Mesothelial cell of epicardium (in vitro differentiated cells): ENCODE results near the gene IFNL4. TPM values are rescaled to one million over a fixed set of nuclear protein-coding genes. Genes with fewer than 3 reads are reported as not detected.
"Not testable (repeated sequence)": the region's sequence is repeated elsewhere in the genome, so short reads cannot be mapped to it uniquely, and the experiment has no call there.

Source experiments
- DNase-seq, 2 experiments: peaks; one replicate each; pipeline ENCODE4 v3.0.0; 2021; ENCODE audit warnings: low spot score in 2 of 2; ENCODE audit not compliant: unreplicated experiment in 2 of 2
- H3K27ac Mint-ChIP-seq: 2 replicates; pipeline ENCODE4 v1.8.0; 2021; ENCODE audit warnings: mixed read lengths
- H3K27me3 Mint-ChIP-seq: 2 replicates; pipeline ENCODE4 v1.8.0; 2021; ENCODE audit warnings: low read depth, mixed read lengths
- H3K36me3 Mint-ChIP-seq: 2 replicates; pipeline ENCODE4 v1.8.0; 2021; ENCODE audit warnings: mixed read lengths
- H3K4me1 Mint-ChIP-seq: 2 replicates; pipeline ENCODE4 v1.8.0; 2021; ENCODE audit warnings: mixed read lengths
- H3K4me3 Mint-ChIP-seq: 2 replicates; pipeline ENCODE4 v1.8.0; 2021; ENCODE audit warnings: mild to moderate bottlenecking, moderate library complexity, mixed read lengths
- H3K9me3 Mint-ChIP-seq: 2 replicates; pipeline ENCODE4 v1.8.0; 2021; ENCODE audit warnings: mixed read lengths
- total RNA-seq: library from RNA; stranded (reverse); gene quantifications from 3 replicates; pipeline ENCODE4 v1.2.1, GENCODE V29; 2021
- TF ChIP-seq, protein P1 (sequence below): fragments of 200-600 bp; sonication (generic); IDR thresholded peaks from one replicate; pipeline ENCODE4 v1.5.0; 2021; ENCODE audit warnings: antibody characterized with exemption; ENCODE audit not compliant: unreplicated experiment

IFNL4 gene
- total RNA-seq, 1 donor from 2014 or later: 0.74 TPM

- no peaks in the 10 kb centered on the region for H3K4me1 Mint-ChIP-seq
- no peak overlapping the region for H3K27ac Mint-ChIP-seq
- H3K27me3 Mint-ChIP-seq: peaks cover 67% of the 10 kb centered on the region
- H3K9me3 Mint-ChIP-seq: peaks cover 3% of the 10 kb centered on the region
- H3K36me3 Mint-ChIP-seq: no peaks in the 10 kb centered on the region
- no peak overlapping the region for H3K4me3 Mint-ChIP-seq
- TF ChIP-seq, protein P1, sequence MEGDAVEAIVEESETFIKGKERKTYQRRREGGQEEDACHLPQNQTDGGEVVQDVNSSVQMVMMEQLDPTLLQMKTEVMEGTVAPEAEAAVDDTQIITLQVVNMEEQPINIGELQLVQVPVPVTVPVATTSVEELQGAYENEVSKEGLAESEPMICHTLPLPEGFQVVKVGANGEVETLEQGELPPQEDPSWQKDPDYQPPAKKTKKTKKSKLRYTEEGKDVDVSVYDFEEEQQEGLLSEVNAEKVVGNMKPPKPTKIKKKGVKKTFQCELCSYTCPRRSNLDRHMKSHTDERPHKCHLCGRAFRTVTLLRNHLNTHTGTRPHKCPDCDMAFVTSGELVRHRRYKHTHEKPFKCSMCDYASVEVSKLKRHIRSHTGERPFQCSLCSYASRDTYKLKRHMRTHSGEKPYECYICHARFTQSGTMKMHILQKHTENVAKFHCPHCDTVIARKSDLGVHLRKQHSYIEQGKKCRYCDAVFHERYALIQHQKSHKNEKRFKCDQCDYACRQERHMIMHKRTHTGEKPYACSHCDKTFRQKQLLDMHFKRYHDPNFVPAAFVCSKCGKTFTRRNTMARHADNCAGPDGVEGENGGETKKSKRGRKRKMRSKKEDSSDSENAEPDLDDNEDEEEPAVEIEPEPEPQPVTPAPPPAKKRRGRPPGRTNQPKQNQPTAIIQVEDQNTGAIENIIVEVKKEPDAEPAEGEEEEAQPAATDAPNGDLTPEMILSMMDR: no peak
- peak in 1 of 2 experiments; percentile 53 for DNase-seq
Observed at GRCh38 chr19:39223703-39224279, 24.9 kb downstream of the IFNL4 start.

GRCh38 chr19:39219108-39219507 lies 29.5 kb downstream of the IFNL4 start:
- not testable (repeated sequence) for DNase-seq, H3K4me3 Mint-ChIP-seq, H3K36me3 Mint-ChIP-seq, H3K4me1 Mint-ChIP-seq, H3K27ac Mint-ChIP-seq
- H3K27me3 Mint-ChIP-seq: peaks cover 45% of the 10 kb centered on the region
- H3K9me3 Mint-ChIP-seq: peaks cover 12% of the 10 kb centered on the region

GRCh38 chr19:39218230-39219007 lies 30.2 kb downstream of the IFNL4 start:
- H3K4me3 Mint-ChIP-seq: no peak overlapping the region
- no peaks in the 10 kb centered on the region for H3K4me1 Mint-ChIP-seq
- H3K9me3 Mint-ChIP-seq: peaks cover 9% of the 10 kb centered on the region
- no peak overlapping the region for H3K27ac Mint-ChIP-seq
- peaks cover 42% of the 10 kb centered on the region for H3K27me3 Mint-ChIP-seq
- DNase-seq: no peak
- TF ChIP-seq, protein P1: no peak
- H3K36me3 Mint-ChIP-seq: peaks cover 3% of the 10 kb centered on the region

- Mint-ChIP-seq H3K4me3 (no peak overlapping the region), H3K27me3 (peaks cover 36% of the 10 kb centered on the region), H3K36me3 (peaks cover 3% of the 10 kb centered on the region)
Observed at GRCh38 chr19:39217094-39217493, 31.6 kb downstream of the IFNL4 start.

GRCh38 chr19:39215323-39215722 lies 33.3 kb downstream of the IFNL4 start:
- H3K4me3 Mint-ChIP-seq: not testable (repeated sequence)

More at GRCh38 chr19:39217094-39217493, 31.6 kb downstream of the IFNL4 start:
- Mint-ChIP-seq H3K4me1 (no peaks in the 10 kb centered on the region), H3K27ac (no peak overlapping the region), H3K9me3 (peaks cover 9% of the 10 kb centered on the region)
- no peak for DNase-seq
- TF ChIP-seq, protein P1: no peak

GRCh38 chr19:39212375-39212742 lies 36.3 kb downstream of the IFNL4 start:
- Mint-ChIP-seq H3K4me3 (no peak overlapping the region), H3K4me1 (no peaks in the 10 kb centered on the region), H3K9me3 (peaks cover 9% of the 10 kb centered on the region), H3K36me3 (peaks cover 3% of the 10 kb centered on the region), H3K27ac (no peak overlapping the region), H3K27me3 (peaks cover 16% of the 10 kb centered on the region)
- TF ChIP-seq, protein P1: no peak
- no peak for DNase-seq

More at GRCh38 chr19:39215323-39215722, 33.3 kb downstream of the IFNL4 start:
- not testable (repeated sequence) for H3K4me1 Mint-ChIP-seq, H3K36me3 Mint-ChIP-seq, H3K9me3 Mint-ChIP-seq, H3K27ac Mint-ChIP-seq, DNase-seq
- peaks cover 20% of the 10 kb centered on the region for H3K27me3 Mint-ChIP-seq
